CD4-positive, alpha-beta T cell (primary cell): ENCODE measurements around the gene CEP85. TPM values are rescaled to one million over a fixed set of nuclear protein-coding genes. Genes with fewer than 3 reads are reported as not detected.
A peak's percentile ranks its signal among the peaks of the same experiment; 100 is the strongest.

ENCODE experiments used
- ATAC-seq: fragments of 200-7000 bp; cut with Tn5 transposase; one replicate; pipeline ENCODE4 v1.10.0; 2022; ENCODE audit warnings: mild to moderate bottlenecking; ENCODE audit not compliant: poor library complexity
- CTCF ChIA-PET: fragments of 350-600 bp; sonication (Branson Sonifier 250); formaldehyde crosslinking; loops from one replicate; lab custom pipeline; 2021; ENCODE audit warnings: antibody characterized with exemption, inconsistent platforms; lab: Charles Lee
- POLR2A ChIA-PET: fragments of 350-600 bp; sonication (Branson Sonifier 250); formaldehyde crosslinking; loops from one replicate; lab custom pipeline; 2021; ENCODE audit warnings: antibody characterized with exemption, inconsistent platforms; lab: Charles Lee
- DNase-seq, 14 experiments: peaks; one replicate each; pipeline ENCODE4 v3.0.0-alpha.2; 2013 to 2020; ENCODE audit warnings: mixed read lengths in 2 of 14
- H3K27ac ChIP-seq, 2 donors: one replicate each; pipeline versions ENCODE4 v1.5.1 to v1.7.0; 2013; ENCODE audit warnings: low read length in 2 of 2, low read depth in 1 of 2, mild to moderate bottlenecking in 1 of 2
- H3K27me3 ChIP-seq, 2 experiments: 1 replicate in 1 of 2; 2 replicates in 1 of 2; pipeline versions ENCODE4 v1.6.1 to v1.7.0; 2013; ENCODE audit warnings: low read length in 2 of 2, control low read depth in 1 of 2, mild to moderate bottlenecking in 1 of 2, moderate library complexity in 1 of 2; ENCODE audit not compliant: insufficient read depth in 2 of 2, control insufficient read depth in 1 of 2
- H3K36me3 ChIP-seq: one replicate; pipeline ENCODE4 v1.6.1; 2013; ENCODE audit warnings: low read length, control low read depth; ENCODE audit not compliant: insufficient read depth
- H3K4me1 ChIP-seq: one replicate; pipeline ENCODE4 v1.6.1; 2013; ENCODE audit warnings: low read length, control low read depth; ENCODE audit not compliant: insufficient read depth
- H3K4me3 ChIP-seq: one replicate; pipeline ENCODE4 v1.5.1; 2013; ENCODE audit warnings: mild to moderate bottlenecking, low read length, moderate library complexity
- H3K9me3 ChIP-seq, 2 experiments: 1 replicate in 1 of 2; 2 replicates in 1 of 2; pipeline versions ENCODE4 v1.6.1 to v1.7.0; 2013; ENCODE audit warnings: low read length in 2 of 2, mild to moderate bottlenecking in 2 of 2, control low read depth in 1 of 2, moderate library complexity in 1 of 2; ENCODE audit not compliant: control insufficient read depth in 1 of 2, insufficient read depth in 1 of 2
- H3K27ac Mint-ChIP-seq: one replicate; pipeline ENCODE4 v1.8.0; 2020; ENCODE audit warnings: mixed read lengths
- H3K27me3 Mint-ChIP-seq: one replicate; pipeline ENCODE4 v1.8.0; 2021; ENCODE audit warnings: mixed read lengths
- H3K36me3 Mint-ChIP-seq: one replicate; pipeline ENCODE4 v1.8.0; 2021; ENCODE audit warnings: low read depth, mixed read lengths
- H3K4me1 Mint-ChIP-seq: one replicate; pipeline ENCODE4 v1.8.0; 2021; ENCODE audit warnings: low read depth, mixed read lengths
- H3K4me3 Mint-ChIP-seq: one replicate; pipeline ENCODE4 v1.8.0; 2020; ENCODE audit warnings: mild to moderate bottlenecking, mixed read lengths
- H3K9me3 Mint-ChIP-seq: one replicate; pipeline ENCODE4 v1.8.0; 2020; ENCODE audit warnings: mixed read lengths
- intact Hi-C, 2 experiments: fragments of 100-400 bp; cut with DNase I in 1 of 2; cut with micrococcal nuclease in 1 of 2; formaldehyde crosslinking; loops; one replicate each; pipeline versions ENCODE4 v1.15.1 to v1.9.0; 2023 to 2025; cut with DNase I, micrococcal nuclease
- total RNA-seq, 174 experiments: library from RNA in 2 of 174; stranded (reverse) in 2 of 174; gene quantifications; one replicate each; pipeline ENCODE4 v1.2.3 and lab custom pipeline; 2021 to 2026
- TF ChIP-seq, protein P1 (sequence below): fragments of 200-600 bp; IDR thresholded peaks from one replicate; pipeline ENCODE4 v1.8.0; 2022; ENCODE audit warnings: antibody characterized with exemption, mild to moderate bottlenecking

Gene CEP85
- total RNA-seq, 2 experiments from 2014 or later = 7.6 to 8.4 TPM

DNA sequence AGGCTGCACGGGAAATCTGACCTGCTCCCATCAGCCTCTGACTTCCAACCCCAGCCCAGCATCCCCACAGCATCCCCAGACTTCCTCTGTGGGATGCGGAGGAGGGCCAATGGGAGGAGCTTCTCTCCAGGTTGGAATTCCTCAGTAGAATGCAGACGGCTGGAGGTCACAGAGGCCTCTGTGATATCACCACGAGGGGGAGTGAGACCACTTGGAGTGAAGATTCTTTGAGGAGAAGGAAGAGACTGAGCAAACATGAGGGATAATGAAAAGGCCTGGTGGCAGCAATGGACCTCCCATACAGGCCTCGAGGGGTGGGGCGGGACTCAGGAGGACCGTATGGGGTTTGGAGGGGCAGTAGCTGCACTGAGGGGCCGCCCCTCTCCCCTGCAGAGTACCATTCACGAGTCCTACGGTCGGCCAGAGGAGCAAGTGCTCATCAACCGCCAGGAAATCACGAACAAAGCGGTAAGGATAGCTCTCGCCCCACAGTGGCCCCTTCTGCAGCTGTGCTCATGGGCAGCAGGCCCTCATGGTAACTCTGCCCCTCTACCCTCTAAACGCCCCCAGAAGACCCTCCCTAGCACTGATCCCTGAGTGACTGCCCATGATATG is 43.5 kb upstream of the CEP85 start, which contains the start of gene CATSPER4:
TSS of gene CATSPER4 (plus strand) at position 230 of the 615 bp plus-strand sequence. CDS start at position 256, 26 bp downstream.
- DNase-seq = peak in 4 of 14 experiments; percentile 17 to 40 (median 30)

DNA sequence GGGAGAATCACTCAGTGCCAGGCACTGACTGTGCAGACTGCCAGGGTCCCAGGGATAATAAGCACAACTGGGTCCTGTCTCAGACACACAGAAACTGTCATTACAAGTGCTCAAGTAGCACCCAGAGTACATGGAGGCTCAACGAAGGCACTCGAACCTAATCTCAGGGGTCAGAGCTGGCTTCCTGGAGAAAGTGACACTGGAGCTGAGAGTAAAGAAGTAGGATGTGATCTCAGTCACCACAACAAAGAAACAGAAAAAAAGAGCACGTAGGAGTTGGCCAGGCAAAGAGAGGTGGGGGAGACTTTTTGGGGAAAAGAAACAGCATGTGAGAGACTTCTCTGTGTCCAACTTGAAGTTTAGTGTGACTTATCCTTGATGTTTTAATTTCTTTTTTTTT is 42.3 kb upstream of the CEP85 start:
- no peaks in the 10 kb centered on the region for H3K9me3 ChIP-seq
- POLR2A ChIA-PET = no interaction called here
- peaks cover 11% of the 10 kb centered on the region for H3K4me1 ChIP-seq
- intact Hi-C loops = no loop called here
- CTCF ChIA-PET = interaction anchor here (3.5 kb wide), 1 partner anchor 42 kb away, joined by 12 read pairs; the partner anchor contains the start of gene CEP85
- H3K4me3 Mint-ChIP-seq = no peak overlapping the region
- ATAC-seq = peak; percentile 24
- H3K4me3 ChIP-seq = no peak overlapping the region
- no peaks in the 10 kb centered on the region for H3K9me3 Mint-ChIP-seq
- H3K4me1 Mint-ChIP-seq = peaks cover 17% of the 10 kb centered on the region
- peak in 1 of 14 experiments; percentile 43 for DNase-seq
- no peaks in the 10 kb centered on the region for H3K36me3 Mint-ChIP-seq
- H3K27ac Mint-ChIP-seq = no peak overlapping the region
- H3K27ac ChIP-seq = no peak overlapping the region
- no peaks in the 10 kb centered on the region for H3K36me3 ChIP-seq
- TF ChIP-seq, protein P1, sequence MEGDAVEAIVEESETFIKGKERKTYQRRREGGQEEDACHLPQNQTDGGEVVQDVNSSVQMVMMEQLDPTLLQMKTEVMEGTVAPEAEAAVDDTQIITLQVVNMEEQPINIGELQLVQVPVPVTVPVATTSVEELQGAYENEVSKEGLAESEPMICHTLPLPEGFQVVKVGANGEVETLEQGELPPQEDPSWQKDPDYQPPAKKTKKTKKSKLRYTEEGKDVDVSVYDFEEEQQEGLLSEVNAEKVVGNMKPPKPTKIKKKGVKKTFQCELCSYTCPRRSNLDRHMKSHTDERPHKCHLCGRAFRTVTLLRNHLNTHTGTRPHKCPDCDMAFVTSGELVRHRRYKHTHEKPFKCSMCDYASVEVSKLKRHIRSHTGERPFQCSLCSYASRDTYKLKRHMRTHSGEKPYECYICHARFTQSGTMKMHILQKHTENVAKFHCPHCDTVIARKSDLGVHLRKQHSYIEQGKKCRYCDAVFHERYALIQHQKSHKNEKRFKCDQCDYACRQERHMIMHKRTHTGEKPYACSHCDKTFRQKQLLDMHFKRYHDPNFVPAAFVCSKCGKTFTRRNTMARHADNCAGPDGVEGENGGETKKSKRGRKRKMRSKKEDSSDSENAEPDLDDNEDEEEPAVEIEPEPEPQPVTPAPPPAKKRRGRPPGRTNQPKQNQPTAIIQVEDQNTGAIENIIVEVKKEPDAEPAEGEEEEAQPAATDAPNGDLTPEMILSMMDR = no peak
- no peaks in the 10 kb centered on the region for H3K27me3 ChIP-seq
- H3K27me3 Mint-ChIP-seq = no peaks in the 10 kb centered on the region

More for the DNA sequence above, 43.5 kb upstream of the CEP85 start, which contains the start of gene CATSPER4:
- Mint-ChIP-seq H3K4me1 (peaks cover 17% of the 10 kb centered on the region), H3K27ac (no peak within 1 kb of the TSS), H3K4me3 (no peak within 1 kb of the TSS), H3K36me3 (no peaks in the 10 kb centered on the region), H3K27me3 (no peaks in the 10 kb centered on the region), H3K9me3 (no peaks in the 10 kb centered on the region)
- intact Hi-C loops = no loop called here
- TF ChIP-seq, protein P1 = no peak
- ATAC-seq = no peak
- Histone ChIP-seq H3K4me3 (no peak within 1 kb of the TSS), H3K4me1 (peaks cover 11% of the 10 kb centered on the region), H3K9me3 (no peaks in the 10 kb centered on the region), H3K36me3 (no peaks in the 10 kb centered on the region), H3K27ac (no peak within 1 kb of the TSS), H3K27me3 (no peaks in the 10 kb centered on the region)
- ChIA-PET POLR2A (no interaction called here), CTCF (interaction anchor here (1.0 to 3.5 kb wide), 2 partner anchors 21 to 44 kb away, joined by 3 to 12 read pairs; partner anchors contain the start of genes CEP85 and ZNF593)

DNA sequence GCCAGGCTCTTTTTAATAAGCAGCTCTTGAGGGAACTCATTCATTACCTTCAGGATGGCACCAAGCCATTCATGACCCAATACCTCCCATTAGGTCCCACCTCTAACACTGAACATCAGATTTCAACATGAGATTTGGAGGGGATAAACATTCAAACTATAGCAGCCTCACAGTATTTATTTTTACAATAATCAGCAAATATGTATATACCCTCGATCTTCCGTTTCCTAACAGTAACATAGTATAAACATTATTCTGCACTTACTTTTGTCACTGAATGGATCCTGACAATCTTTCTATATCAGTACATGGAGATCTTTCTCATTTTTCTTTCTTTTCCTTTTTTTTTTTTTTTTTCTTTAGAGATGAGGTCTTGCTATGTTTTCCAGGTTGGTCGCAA is 38.2 kb upstream of the CEP85 start:
- Mint-ChIP-seq H3K36me3 (no peaks in the 10 kb centered on the region), H3K4me3 (no peak overlapping the region), H3K27me3 (no peaks in the 10 kb centered on the region), H3K27ac (no peak overlapping the region), H3K9me3 (no peaks in the 10 kb centered on the region), H3K4me1 (peaks cover 17% of the 10 kb centered on the region)
- Histone ChIP-seq H3K9me3 (no peaks in the 10 kb centered on the region), H3K27me3 (no peaks in the 10 kb centered on the region), H3K4me1 (peaks cover 17% of the 10 kb centered on the region), H3K4me3 (no peak overlapping the region), H3K27ac (no peak overlapping the region), H3K36me3 (no peaks in the 10 kb centered on the region)
- CTCF ChIA-PET = interaction anchor here (0.8 kb wide), 1 partner anchor 13 kb away, joined by 4 read pairs; no protein-coding TSS in a partner anchor
- no peak for ATAC-seq
- no peak for DNase-seq
- POLR2A ChIA-PET = no interaction called here
- intact Hi-C loops = no loop called here
- TF ChIP-seq, protein P1 = no peak
